Activated CD8-positive, alpha-beta memory T cell treated with anti-CD3 and anti-CD28 coated beads for 36 hours (primary cell): Measurements from ENCODE around the gene CREB3. TPM values are rescaled to one million over a fixed set of nuclear protein-coding genes. Genes with fewer than 3 reads are reported as not detected.

Source experiments
- CTCF ChIA-PET: fragments of 350-600 bp; sonication (Branson Sonifier 250); formaldehyde crosslinking; loops from one replicate; lab custom pipeline; 2021; ENCODE audit warnings: antibody characterized with exemption; lab: Charles Lee
- POLR2A ChIA-PET: fragments of 350-600 bp; sonication (Branson Sonifier 250); formaldehyde crosslinking; loops from one replicate; lab custom pipeline; 2021; ENCODE audit warnings: antibody characterized with exemption; lab: Charles Lee
- total RNA-seq, 2 experiments: library from RNA; stranded (reverse); gene quantifications; one replicate each; pipeline ENCODE4 v1.2.3, GENCODE V29; 2021

The CREB3 gene
- total RNA-seq, 2 experiments from 2014 or later, result 32.0 to 33.4 TPM

- ChIA-PET POLR2A (no interaction called here), CTCF (interaction anchor here (1.6 kb wide), 1 partner anchor 14 kb away, joined by 5 read pairs; no protein-coding TSS in a partner anchor)
Observed at GRCh38 chr9:35714123-35714522, 18.3 kb upstream of the CREB3 start.

GRCh38 chr9:35714579-35715252 is 17.8 kb upstream of the CREB3 start:
- CTCF ChIA-PET, result interaction anchor here (1.6 kb wide), 1 partner anchor 13 kb away, joined by 5 read pairs; no protein-coding TSS in a partner anchor
- POLR2A ChIA-PET, result no interaction called here

DNA sequence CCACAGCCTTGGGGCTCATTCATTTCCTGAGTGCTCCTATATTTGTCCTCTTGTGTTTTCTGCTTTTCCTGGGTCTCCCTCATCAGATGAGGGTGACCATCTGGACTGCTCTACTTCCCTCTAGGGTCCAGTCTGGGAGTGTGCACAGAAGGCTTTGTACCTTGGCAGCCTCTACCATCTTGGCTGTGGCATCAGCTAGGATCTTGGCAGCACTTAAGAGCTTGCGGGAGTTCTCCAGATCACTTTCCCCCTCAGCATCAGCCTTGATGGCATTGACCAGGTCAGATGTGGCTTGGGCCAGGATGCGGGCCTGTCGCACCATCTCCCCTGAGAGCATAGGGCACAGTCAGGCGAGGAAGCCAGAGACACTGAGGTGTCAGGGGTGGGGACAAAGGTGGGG is 16.2 kb upstream of the CREB3 start:
- ChIA-PET POLR2A (interaction anchor here (1.1 kb wide), 1 partner anchor 12 kb away, joined by 3 read pairs; no protein-coding TSS in a partner anchor), CTCF (interaction anchor here (1.0 to 2.5 kb wide), 2 partner anchors 20 kb away, joined by 4 to 11 read pairs; no protein-coding TSS in a partner anchor)

- POLR2A ChIA-PET, result no interaction called here
- CTCF ChIA-PET, result interaction anchor here (0.6 to 2.5 kb wide), 3 partner anchors 21 to 128 kb away, joined by 3 to 11 read pairs (median 3); no protein-coding TSS in a partner anchor
Observed at GRCh38 chr9:35717132-35717870, 15.2 kb upstream of the CREB3 start.

DNA sequence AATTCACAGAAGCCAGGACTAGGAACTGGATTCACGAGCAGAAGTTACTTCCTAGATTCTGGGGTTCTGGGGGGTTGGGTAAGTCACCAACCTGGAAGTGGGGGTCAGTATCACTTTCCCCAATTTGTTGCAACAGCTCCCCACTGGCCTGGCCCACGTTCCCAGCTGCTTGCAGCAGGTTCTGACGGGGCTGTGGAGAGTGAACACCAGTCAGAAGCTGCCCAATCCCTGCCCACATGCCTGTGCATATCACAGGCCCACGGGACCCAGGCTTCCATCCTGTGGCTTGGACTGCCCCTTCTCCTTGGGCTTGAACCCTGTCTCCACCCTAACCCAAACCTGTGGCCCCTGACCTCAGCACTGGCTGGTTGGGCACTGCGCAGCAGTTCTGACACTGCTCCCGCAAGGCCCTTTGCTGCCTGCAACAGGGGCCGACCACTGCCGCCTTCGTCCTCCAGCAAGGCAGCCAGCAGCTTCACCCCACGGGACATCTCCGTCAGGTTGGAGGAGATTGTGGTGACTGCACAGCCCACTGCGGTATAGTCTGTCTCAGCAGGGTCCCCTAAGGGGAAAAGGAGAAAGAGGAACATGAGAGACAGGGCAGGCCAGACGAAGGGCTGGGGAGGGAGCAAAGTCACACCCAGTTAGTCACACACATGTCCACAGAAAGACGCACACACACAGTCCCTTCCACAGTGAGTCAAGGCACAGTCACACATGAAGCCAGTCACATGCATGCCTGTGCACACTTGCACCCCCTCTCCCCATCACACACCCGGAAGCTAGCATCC is 13.6 kb upstream of the CREB3 start:
- POLR2A ChIA-PET, result interaction anchor here (0.6 kb wide), 1 partner anchor 32 kb away, joined by 4 read pairs; no protein-coding TSS in a partner anchor
- CTCF ChIA-PET, result interaction anchor here (2.5 kb wide), 1 partner anchor 23 kb away, joined by 11 read pairs; no protein-coding TSS in a partner anchor

GRCh38 chr9:35719546-35719945 is 12.9 kb upstream of the CREB3 start:
- ChIA-PET POLR2A (interaction anchor here (0.6 kb wide), 1 partner anchor 33 kb away, joined by 4 read pairs; no protein-coding TSS in a partner anchor), CTCF (no interaction called here)

- POLR2A ChIA-PET, result no interaction called here
- CTCF ChIA-PET, result no interaction called here
Observed at GRCh38 chr9:35723426-35723825, 9.0 kb upstream of the CREB3 start.

GRCh38 chr9:35723908-35724307 is 8.6 kb upstream of the CREB3 start:
- ChIA-PET CTCF (no interaction called here), POLR2A (no interaction called here)

- ChIA-PET CTCF (interaction anchor here (1.3 to 1.6 kb wide), 2 partner anchors 75 to 87 kb away, joined by 3 to 6 read pairs; partner anchors contain the start of genes SIT1 and SPAG8), POLR2A (no interaction called here)
Observed at GRCh38 chr9:35725362-35725761, 7.1 kb upstream of the CREB3 start.

DNA sequence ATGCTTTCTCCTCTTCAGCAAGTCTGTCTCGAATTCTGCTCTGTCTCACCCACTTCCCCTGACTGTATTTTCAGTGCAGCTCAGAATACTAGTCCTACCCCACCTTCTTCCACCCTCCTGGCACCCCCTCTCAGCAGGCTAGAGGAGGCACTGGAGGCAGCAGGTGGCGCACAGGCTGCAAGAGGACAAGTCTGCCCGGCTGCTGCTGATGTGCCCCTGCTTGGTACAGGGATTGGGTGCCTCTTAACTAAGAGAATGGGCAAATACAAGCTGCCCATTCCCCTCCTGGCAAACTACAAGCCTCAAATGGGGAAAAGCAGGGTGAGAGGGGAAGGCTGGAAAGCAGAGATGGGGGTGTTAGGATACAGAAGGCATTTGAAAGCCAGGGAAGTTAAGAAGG is 5.5 kb upstream of the CREB3 start:
- POLR2A ChIA-PET, result interaction anchor here (0.6 kb wide), 1 partner anchor 110 kb away, joined by 3 read pairs; no protein-coding TSS in a partner anchor
- CTCF ChIA-PET, result interaction anchor here (0.5 to 6.2 kb wide), 9 partner anchors 13 to 108 kb away, joined by 3 to 30 read pairs (median 5); partner anchors contain the start of genes CCDC107, RMRP and SPAG8

DNA sequence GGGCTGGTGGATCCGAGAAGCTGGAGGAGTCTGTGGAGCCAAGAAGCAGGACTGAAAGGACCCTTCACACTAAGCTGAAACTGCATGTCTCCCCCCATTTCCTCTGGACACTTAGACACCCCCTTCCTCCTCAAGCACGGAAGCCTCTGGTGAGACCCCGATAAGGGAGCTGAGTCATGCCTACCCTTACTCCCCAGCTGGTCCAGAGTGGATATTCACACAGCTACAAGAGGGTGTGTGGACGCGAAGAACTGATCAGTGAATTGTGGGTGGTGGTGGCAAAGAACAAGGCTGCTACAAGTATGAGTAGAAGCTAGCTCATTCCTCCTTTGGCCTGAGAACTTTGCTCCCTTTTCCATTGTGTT is 4.8 kb upstream of the CREB3 start:
- ChIA-PET POLR2A (interaction anchor here (0.6 to 2.0 kb wide), 6 partner anchors 11 to 111 kb away, joined by 3 to 10 read pairs (median 3); partner anchors contain the start of genes CCDC107, GBA2, RGP1 and RMRP), CTCF (interaction anchor here (0.6 to 6.2 kb wide), 9 partner anchors 14 to 124 kb away, joined by 3 to 30 read pairs (median 4); partner anchors contain the start of genes CCDC107, RMRP and TPM2)

DNA sequence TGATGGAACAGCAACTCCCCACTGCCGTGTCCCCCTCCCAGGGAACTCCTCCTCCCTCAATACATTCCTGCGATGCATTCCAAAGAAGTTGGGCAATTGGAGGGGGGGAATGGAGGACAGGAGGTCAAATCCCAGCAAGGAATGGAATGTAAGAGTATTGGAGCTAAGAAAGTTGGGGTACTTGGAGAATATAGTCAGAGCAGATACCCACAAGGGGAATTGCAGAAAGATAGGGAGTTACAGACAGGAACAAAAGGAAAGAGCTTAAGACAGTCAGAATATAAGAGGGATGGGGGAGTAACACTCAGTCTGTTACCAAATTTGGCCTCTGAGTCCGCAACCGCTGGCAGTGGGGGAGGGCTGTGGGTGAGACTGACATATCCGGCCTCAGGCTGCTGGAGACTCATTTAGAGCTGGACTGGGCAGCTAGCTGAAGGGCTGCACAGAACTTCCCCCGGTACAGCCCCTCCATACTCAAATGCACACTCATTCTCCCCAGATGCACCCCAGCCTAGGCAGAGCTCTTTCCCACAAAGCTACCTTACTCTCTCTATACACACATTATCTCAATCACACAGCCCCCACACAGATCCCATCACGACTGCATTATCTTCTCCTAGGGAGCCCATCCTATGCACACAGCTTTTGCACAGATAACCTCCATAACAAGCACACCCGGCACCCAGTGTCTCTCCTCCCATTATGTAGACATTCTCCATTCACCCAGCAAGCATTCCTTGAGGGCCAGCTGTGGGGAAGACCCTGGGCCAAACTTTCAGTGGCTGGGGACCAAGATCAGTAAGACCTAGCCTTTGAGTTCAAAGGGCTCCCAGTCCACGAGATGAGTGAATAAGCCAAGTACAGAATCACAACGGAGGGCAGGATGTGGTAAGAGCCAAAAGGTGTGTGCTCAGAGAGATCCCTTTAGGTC is 4.2 kb upstream of the CREB3 start:
- POLR2A ChIA-PET, result interaction anchor here (0.6 to 2.0 kb wide), 10 partner anchors 11 to 124 kb away, joined by 3 to 10 read pairs (median 3); partner anchors contain the start of genes CCDC107, GBA2, RGP1 and RMRP
- CTCF ChIA-PET, result interaction anchor here (0.6 to 6.2 kb wide), 10 partner anchors 14 to 124 kb away, joined by 3 to 30 read pairs (median 4); partner anchors contain the start of genes CCDC107, RMRP and TPM2

- ChIA-PET CTCF (interaction anchor here (0.9 to 6.2 kb wide), 5 partner anchors 15 to 70 kb away, joined by 3 to 30 read pairs (median 4); partner anchors contain the start of genes CCDC107 and RMRP), POLR2A (interaction anchor here (0.6 to 2.0 kb wide), 5 partner anchors 16 to 125 kb away, joined by 3 to 10 read pairs (median 4); partner anchors contain the start of genes CCDC107 and RMRP)
Observed at GRCh38 chr9:35729101-35729500, 3.4 kb upstream of the CREB3 start.

- POLR2A ChIA-PET, result no interaction called here
- CTCF ChIA-PET, result interaction anchor here (0.6 to 6.2 kb wide), 13 partner anchors 13 to 126 kb away, joined by 3 to 30 read pairs (median 4); partner anchors contain the start of genes CCDC107, GBA2, RGP1 and RMRP
Observed at GRCh38 chr9:35729700-35730485, 2.6 kb upstream of the CREB3 start.

GRCh38 chr9:35730486-35730854 is 2.0 kb upstream of the CREB3 start:
- ChIA-PET POLR2A (interaction anchor here (3.1 kb wide), 1 partner anchor 18 kb away, joined by 27 read pairs; the partner anchor contains the start of genes GBA2 and RGP1), CTCF (interaction anchor here (0.6 to 6.2 kb wide), 13 partner anchors 12 to 127 kb away, joined by 3 to 30 read pairs (median 4); partner anchors contain the start of genes CCDC107, GBA2, RGP1 and RMRP)
